ENCODE results near the gene RSPH1. TPM values are rescaled to one million over a fixed set of nuclear protein-coding genes. Genes with fewer than 3 reads are reported as not detected.

The RSPH1 gene
- total RNA-seq, 2 experiments from 2014 or later: 0.32 TPM; not detected in 1

DNA sequence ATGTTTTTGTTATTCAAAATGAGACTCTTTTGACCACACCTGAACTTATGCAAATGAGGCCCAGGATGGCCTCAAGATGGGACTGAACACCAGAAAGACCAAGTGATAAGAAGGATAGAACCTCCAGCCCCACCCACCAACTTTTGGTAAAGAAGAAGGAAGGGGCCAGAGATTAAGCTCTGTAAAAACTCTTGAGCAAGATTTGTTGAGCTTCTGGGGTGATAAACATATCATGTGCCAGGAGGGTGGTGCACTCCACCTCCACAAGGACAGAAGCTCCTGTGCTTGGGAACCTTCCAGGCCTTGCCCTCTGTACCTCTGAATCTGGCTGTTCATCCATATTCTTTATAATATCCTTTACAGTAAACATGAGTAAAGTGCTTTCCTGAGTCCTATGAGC, 5.3 kb downstream of the RSPH1 start:
- Mint-ChIP-seq H3K4me3 (no peak overlapping the region), H3K4me1 (peaks cover 3% of the 10 kb centered on the region), H3K27me3 (peaks cover 1% of the 10 kb centered on the region), H3K27ac (no peak overlapping the region), H3K9me3 (no peaks in the 10 kb centered on the region), H3K36me3 (no peaks in the 10 kb centered on the region)
- DNase-seq: no peak

DNA sequence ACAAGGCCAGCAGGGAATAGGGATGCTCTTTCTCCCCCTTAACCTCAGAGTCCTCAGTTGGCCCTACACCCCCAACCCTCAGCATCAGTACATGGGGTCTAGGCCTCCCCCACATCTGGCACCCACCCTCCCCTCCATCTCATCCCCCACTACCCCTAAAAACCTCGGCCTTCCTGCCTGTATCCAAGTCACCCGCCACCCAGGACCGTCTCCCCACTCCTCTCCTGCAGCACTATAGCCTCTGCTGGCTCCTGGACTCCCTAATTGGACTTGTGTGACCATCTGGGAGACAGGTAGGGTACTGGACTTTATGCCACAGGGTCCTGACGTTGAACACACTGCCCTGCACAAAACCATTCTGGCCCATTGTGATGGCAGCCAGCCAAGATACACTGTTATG, 6.0 kb downstream of the RSPH1 start:
- H3K27ac Mint-ChIP-seq: no peak overlapping the region
- no peaks in the 10 kb centered on the region for H3K9me3 Mint-ChIP-seq
- H3K36me3 Mint-ChIP-seq: no peaks in the 10 kb centered on the region
- DNase-seq: no peak
- no peak overlapping the region for H3K4me3 Mint-ChIP-seq
- no peaks in the 10 kb centered on the region for H3K4me1 Mint-ChIP-seq
- peaks cover 3% of the 10 kb centered on the region for H3K27me3 Mint-ChIP-seq

DNA sequence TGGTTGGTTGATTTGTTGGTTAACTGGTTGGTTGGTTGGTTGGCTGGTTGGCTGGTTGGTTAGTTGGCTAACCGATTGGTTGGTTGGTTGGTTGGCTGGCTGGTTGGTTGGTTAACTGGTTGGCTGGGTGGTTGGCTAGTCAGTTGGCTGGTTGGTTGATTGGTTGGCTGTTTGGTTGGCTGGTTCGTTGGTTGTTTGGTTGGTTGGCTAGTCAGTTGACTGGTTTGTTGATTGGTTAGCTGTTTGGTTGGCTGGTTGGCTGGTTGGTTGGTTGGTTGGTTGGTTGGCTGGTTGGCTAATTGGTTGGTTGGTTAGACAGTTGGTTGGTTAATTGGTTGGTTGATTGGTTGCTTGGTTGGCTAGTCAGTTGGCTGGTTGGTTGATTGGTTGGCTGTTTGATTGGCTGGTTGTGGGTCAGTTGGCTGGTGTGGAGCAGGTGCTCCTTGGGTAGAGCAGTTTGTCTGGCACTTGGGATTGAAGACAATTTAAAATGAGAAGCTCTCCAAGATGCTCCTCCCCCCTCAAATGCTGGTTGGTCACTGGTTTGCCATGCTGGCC, 6.9 kb downstream of the RSPH1 start:
- Mint-ChIP-seq H3K4me3 (no peak overlapping the region), H3K9me3 (no peaks in the 10 kb centered on the region), H3K27ac (no peak overlapping the region), H3K4me1 (no peaks in the 10 kb centered on the region), H3K36me3 (no peaks in the 10 kb centered on the region), H3K27me3 (peaks cover 3% of the 10 kb centered on the region)
- DNase-seq: no peak

- no peak for DNase-seq
- H3K27me3 Mint-ChIP-seq: peaks cover 3% of the 10 kb centered on the region
- no peak overlapping the region for H3K27ac Mint-ChIP-seq
- H3K4me1 Mint-ChIP-seq: no peaks in the 10 kb centered on the region
- no peak overlapping the region for H3K4me3 Mint-ChIP-seq
- H3K36me3 Mint-ChIP-seq: no peaks in the 10 kb centered on the region
- H3K9me3 Mint-ChIP-seq: no peaks in the 10 kb centered on the region
These were observed 9.5 kb downstream of the RSPH1 start for GRCh38 chr21:42486531-42486930.

DNA sequence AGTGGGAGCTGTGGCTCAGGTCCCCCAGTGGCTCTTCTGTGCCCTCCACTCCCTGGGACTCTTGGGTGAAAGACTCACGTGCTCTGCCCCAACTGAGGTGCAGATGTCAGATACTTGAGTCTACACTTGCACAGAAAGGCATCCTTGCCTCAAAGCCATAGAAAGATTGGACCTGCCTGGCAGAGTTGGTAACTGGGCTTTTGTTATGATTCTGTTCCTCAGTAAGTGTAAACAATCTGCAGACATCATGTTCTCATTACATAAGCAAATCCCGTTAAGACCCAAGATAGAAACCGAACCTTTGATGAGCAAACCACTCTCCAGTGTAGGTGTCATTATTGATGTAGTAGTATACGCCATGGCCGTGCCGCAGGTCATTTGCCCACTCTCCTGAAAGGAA, 10.0 kb downstream of the RSPH1 start:
- H3K36me3 Mint-ChIP-seq: no peaks in the 10 kb centered on the region
- no peaks in the 10 kb centered on the region for H3K9me3 Mint-ChIP-seq
- H3K4me1 Mint-ChIP-seq: no peaks in the 10 kb centered on the region
- no peak overlapping the region for H3K4me3 Mint-ChIP-seq
- no peak overlapping the region for H3K27ac Mint-ChIP-seq
- no peak for DNase-seq
- H3K27me3 Mint-ChIP-seq: peaks cover 3% of the 10 kb centered on the region

DNA sequence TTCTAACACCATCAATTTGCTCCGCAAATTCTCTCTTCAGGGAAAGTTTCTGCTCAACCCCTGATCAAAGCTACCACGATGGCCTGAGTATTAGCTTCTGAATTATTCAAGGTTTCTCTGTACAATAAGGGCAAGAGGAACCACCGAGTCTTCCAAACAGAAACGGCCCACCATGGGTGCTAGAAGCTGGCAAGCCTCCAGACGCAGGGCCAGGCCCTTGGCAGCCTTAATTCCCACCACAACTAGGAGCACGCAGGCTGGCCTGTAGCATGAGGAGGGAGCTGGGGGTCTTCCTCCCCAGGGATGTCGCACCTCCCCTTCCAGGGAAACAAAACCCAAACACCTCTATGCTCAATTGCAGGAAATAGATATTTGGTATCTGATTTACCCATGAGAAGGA, 11.1 kb downstream of the RSPH1 start:
- Mint-ChIP-seq H3K4me3 (no peak overlapping the region), H3K9me3 (no peaks in the 10 kb centered on the region), H3K27me3 (peaks cover 3% of the 10 kb centered on the region), H3K4me1 (no peaks in the 10 kb centered on the region), H3K36me3 (no peaks in the 10 kb centered on the region), H3K27ac (no peak overlapping the region)
- no peak for DNase-seq

- Mint-ChIP-seq H3K9me3 (no peaks in the 10 kb centered on the region), H3K27me3 (peaks cover 3% of the 10 kb centered on the region), H3K27ac (no peak overlapping the region), H3K4me1 (no peaks in the 10 kb centered on the region), H3K36me3 (no peaks in the 10 kb centered on the region), H3K4me3 (no peak overlapping the region)
- no peak for DNase-seq
These were observed 14.9 kb downstream of the RSPH1 start for GRCh38 chr21:42481169-42481568.

GRCh38 chr21:42480736-42481135, 15.3 kb downstream of the RSPH1 start:
- no peak overlapping the region for H3K27ac Mint-ChIP-seq
- no peaks in the 10 kb centered on the region for H3K9me3 Mint-ChIP-seq

DNA sequence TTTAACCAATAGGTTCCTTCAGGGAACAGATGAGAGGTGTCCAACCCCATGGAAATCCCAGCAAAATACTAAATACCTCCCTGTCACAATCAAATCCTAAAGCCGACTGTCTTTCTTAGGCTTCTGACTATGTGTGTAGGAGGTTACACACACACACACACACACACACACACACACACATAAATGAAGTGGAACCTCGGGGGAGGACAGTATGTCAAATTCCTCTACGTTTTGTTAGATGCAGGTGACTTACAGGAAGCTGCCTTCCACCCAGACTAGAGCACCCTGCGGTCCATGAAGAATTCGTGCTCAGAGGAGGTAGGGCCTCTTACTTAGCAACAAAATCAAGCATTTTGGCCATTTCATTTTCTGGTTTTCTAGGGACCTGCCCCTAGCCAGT, 16.4 kb downstream of the RSPH1 start:
- H3K4me1 Mint-ChIP-seq: no peaks in the 10 kb centered on the region
- DNase-seq: no peak

More at GRCh38 chr21:42480736-42481135, 15.3 kb downstream of the RSPH1 start:
- H3K4me3 Mint-ChIP-seq: no peak overlapping the region
- no peaks in the 10 kb centered on the region for H3K4me1 Mint-ChIP-seq
- no peak for DNase-seq
- H3K36me3 Mint-ChIP-seq: no peaks in the 10 kb centered on the region
- peaks cover 2% of the 10 kb centered on the region for H3K27me3 Mint-ChIP-seq

GRCh38 chr21:42478504-42478903, 17.5 kb downstream of the RSPH1 start:
- DNase-seq: no peak
- Mint-ChIP-seq H3K4me1 (peaks cover 3% of the 10 kb centered on the region), H3K36me3 (no peaks in the 10 kb centered on the region), H3K4me3 (no peak overlapping the region), H3K27me3 (no peaks in the 10 kb centered on the region), H3K27ac (no peak overlapping the region), H3K9me3 (no peaks in the 10 kb centered on the region)

More for the DNA sequence above, 16.4 kb downstream of the RSPH1 start:
- Mint-ChIP-seq H3K27me3 (no peaks in the 10 kb centered on the region), H3K4me3 (no peak overlapping the region), H3K36me3 (no peaks in the 10 kb centered on the region), H3K27ac (no peak overlapping the region), H3K9me3 (no peaks in the 10 kb centered on the region)

DNA sequence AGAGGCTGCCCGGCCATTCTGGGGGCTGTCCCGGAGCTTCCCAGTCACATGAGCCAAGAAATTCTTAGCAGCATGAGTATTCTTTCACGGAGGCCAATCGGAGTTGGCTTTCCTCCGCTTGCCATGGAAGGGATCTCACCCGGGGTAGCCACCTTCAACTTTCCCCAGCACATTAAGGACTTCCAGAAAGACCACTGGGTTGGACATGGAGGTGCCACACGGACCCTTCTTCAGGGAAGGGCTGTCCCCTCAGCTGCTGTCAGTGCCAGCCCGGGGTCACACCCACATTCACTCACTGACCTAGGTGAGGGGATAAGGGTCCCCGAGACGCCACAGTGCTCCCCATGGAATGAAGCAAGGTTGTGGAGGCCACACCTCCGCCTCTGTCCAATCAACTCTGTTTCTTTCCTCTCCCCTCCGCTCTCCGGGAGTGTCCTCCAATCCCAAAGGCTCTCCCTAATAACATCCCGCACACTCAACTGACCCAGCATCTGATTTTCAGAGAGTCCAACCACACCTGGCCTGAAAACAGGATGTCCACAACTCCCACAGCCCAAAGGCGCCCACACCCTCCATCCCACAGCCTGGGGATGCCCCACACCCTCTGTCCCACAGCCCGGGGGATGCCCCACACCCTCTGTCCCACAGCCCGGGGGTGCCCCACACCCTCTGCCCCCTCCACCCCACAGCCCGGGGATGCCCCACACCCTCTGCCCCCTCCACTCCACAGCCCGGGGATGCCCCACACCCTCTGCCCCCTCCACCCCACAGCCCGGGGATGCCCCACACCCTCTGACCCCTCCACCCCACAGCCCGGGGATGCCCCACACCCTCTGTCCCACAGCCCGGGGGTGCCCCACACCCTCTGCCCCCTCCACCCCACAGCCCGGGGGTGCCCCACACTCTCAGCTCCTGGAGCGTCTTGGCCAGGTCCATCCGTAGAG, 19.4 kb downstream of the RSPH1 start:
- Mint-ChIP-seq H3K27ac (no peak overlapping the region), H3K4me1 (peaks cover 3% of the 10 kb centered on the region), H3K9me3 (no peaks in the 10 kb centered on the region), H3K36me3 (no peaks in the 10 kb centered on the region), H3K27me3 (no peaks in the 10 kb centered on the region), H3K4me3 (no peak overlapping the region)
- no peak for DNase-seq

DNA sequence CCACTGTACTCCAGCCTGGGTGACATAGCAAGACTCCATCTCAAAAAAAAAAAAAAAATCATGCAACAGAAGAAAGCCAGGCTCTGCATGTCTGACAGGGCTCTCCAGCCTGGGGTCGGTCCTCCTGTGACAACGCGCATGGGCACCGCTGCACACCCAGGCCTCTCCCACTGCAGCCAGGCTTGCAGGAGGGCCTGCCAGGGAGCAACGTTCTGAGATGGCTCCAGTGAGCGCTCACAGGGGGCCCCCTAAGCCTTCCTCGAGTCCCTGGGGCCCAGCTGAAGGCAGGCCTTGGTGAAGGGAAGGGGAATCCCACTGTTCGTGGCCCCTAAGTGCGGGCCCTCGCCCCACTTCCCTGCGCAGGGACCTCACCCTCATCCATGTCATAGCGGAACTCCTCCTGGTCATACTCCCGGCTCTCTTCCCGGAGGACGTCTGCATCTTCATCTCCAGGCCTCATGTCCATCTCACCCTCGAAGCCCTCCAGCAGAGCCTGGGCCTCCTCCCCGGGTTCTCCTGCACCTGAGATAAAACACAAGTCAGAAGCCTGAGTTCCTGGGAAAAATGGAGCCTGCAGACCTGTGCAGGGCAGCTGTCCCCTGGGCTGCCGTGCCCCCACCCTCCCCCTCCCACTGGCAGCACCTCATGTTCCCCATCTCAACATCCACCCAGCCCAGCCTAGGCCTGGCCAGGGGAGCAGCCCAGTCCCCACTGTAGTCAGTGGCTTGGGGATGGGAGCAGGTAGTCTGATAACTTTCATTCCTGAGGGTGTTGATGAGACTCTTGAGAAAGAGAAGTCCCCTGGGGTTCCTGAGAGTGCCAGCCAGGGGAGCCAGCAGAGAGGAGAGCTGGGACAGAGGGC, 20.3 kb downstream of the RSPH1 start:
- H3K27me3 Mint-ChIP-seq: no peaks in the 10 kb centered on the region
- H3K4me1 Mint-ChIP-seq: peaks cover 3% of the 10 kb centered on the region
- H3K36me3 Mint-ChIP-seq: no peaks in the 10 kb centered on the region
- DNase-seq: no peak
- H3K27ac Mint-ChIP-seq: no peak overlapping the region
- no peaks in the 10 kb centered on the region for H3K9me3 Mint-ChIP-seq
- H3K4me3 Mint-ChIP-seq: no peak overlapping the region

DNA sequence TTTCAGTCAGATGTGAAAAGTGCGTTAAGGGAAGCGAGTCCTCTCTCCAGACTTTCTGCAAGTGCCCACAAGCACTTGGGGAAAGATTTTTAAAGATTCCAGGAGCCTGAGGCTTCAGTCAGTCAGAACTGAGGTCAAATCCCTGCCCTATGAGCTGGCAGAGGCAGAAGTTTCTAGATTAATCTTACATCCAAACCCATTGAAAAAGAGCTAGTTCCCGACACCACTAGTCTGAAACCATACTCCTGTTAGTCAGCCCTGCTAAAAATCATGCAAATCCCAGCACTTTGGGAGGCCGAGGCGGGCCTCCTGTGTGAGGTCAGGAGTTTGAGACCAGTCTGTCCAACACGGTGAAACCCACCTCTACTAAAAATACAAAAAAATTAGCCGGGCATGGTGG, 21.0 kb downstream of the RSPH1 start:
- H3K27ac Mint-ChIP-seq: no peak overlapping the region
- no peaks in the 10 kb centered on the region for H3K27me3 Mint-ChIP-seq
- no peaks in the 10 kb centered on the region for H3K36me3 Mint-ChIP-seq
- DNase-seq: no peak
- peaks cover 3% of the 10 kb centered on the region for H3K4me1 Mint-ChIP-seq
- no peak overlapping the region for H3K4me3 Mint-ChIP-seq
- no peaks in the 10 kb centered on the region for H3K9me3 Mint-ChIP-seq

GRCh38 chr21:42474043-42474831, 21.8 kb downstream of the RSPH1 start:
- H3K9me3 Mint-ChIP-seq: no peaks in the 10 kb centered on the region

More at GRCh38 chr21:42474043-42474831, 21.8 kb downstream of the RSPH1 start:
- Mint-ChIP-seq H3K36me3 (no peaks in the 10 kb centered on the region), H3K27ac (no peak overlapping the region), H3K27me3 (no peaks in the 10 kb centered on the region), H3K4me1 (peaks cover 3% of the 10 kb centered on the region), H3K4me3 (no peak overlapping the region)
- DNase-seq: no peak

Measured in activated naive CD8-positive, alpha-beta T cell treated with anti-CD3 and anti-CD28 coated beads for 36 hours (primary cell).